HG03457 (cell line): ENCODE results near the gene CD300LG.
"Not testable (repeated sequence)": the region's sequence is repeated elsewhere in the genome, so short reads cannot be mapped to it uniquely, and the experiment has no call there.

Experiments
- ATAC-seq: cut with Tn5 transposase; IDR thresholded peaks from one replicate; pipeline ENCODE4 v1.9.1; 2021; ENCODE audit warnings: moderate number of reproducible peaks; ENCODE audit not compliant: unreplicated experiment

The CD300LG gene

GRCh38 chr17:43823350-43824084 lies 23.5 kb upstream of the CD300LG start:
- ATAC-seq = no peak

- no peak for ATAC-seq
These were observed 21.4 kb upstream of the CD300LG start for GRCh38 chr17:43825567-43825966.

- ATAC-seq = no peak
These were observed 20.8 kb upstream of the CD300LG start for GRCh38 chr17:43826206-43826605.

- ATAC-seq = no peak
These were observed 19.4 kb upstream of the CD300LG start for GRCh38 chr17:43827596-43827995.

GRCh38 chr17:43829738-43830137 lies 17.2 kb upstream of the CD300LG start:
- ATAC-seq = no peak

GRCh38 chr17:43830510-43831140 lies 16.4 kb upstream of the CD300LG start:
- ATAC-seq = no peak

GRCh38 chr17:43831633-43832032 lies 15.3 kb upstream of the CD300LG start:
- no peak for ATAC-seq

GRCh38 chr17:43832168-43832975 lies 14.6 kb upstream of the CD300LG start:
- ATAC-seq = no peak

GRCh38 chr17:43832976-43833829 lies 13.8 kb upstream of the CD300LG start, which contains the start of gene MPP3:
Gene MPP3, minus strand, starts transcription at chr17:43833146. Its CDS starts 1,240 bp downstream, at chr17:43831906.
- no peak for ATAC-seq

- ATAC-seq = no peak
These were observed 12.9 kb upstream of the CD300LG start for GRCh38 chr17:43834106-43834505.

GRCh38 chr17:43839670-43840108 lies 7.3 kb upstream of the CD300LG start:
- ATAC-seq = no peak

GRCh38 chr17:43840814-43841213 lies 6.2 kb upstream of the CD300LG start:
- ATAC-seq = no peak

GRCh38 chr17:43841282-43841681 lies 5.7 kb upstream of the CD300LG start:
- ATAC-seq = no peak

- not testable (repeated sequence) for ATAC-seq
These were observed 4.6 kb upstream of the CD300LG start for GRCh38 chr17:43842091-43842974.

- ATAC-seq = no peak
These were observed 4.0 kb upstream of the CD300LG start for GRCh38 chr17:43842975-43843325.

- no peak for ATAC-seq
These were observed 2.7 kb upstream of the CD300LG start for GRCh38 chr17:43844241-43844640.

- no peak for ATAC-seq
These were observed 1.2 kb upstream of the CD300LG start for GRCh38 chr17:43845766-43846165.

- ATAC-seq = no peak
These were observed 709 bp upstream of the CD300LG start for GRCh38 chr17:43846221-43846712.

- ATAC-seq = no peak
These were observed 1.6 kb downstream of the CD300LG start for GRCh38 chr17:43848601-43849000.

GRCh38 chr17:43849116-43849515 lies 2.1 kb downstream of the CD300LG start:
- ATAC-seq = no peak
